H1 (cell line): Measurements from ENCODE around the gene PRCD. TPM values are rescaled to one million over a fixed set of nuclear protein-coding genes. Genes with fewer than 3 reads are reported as not detected.

ENCODE experiments used
- CTCF ChIP-seq, 3 experiments: IDR thresholded peaks; 1 replicate in 2 of 3; 2 replicates in 1 of 3; pipeline versions ENCODE4 v1.5.1 to v1.6.1; 2011; ENCODE audit warnings: low read length in 3 of 3, mild to moderate bottlenecking in 3 of 3, inconsistent platforms in 2 of 3, low read depth in 1 of 3, moderate library complexity in 1 of 3; ENCODE audit not compliant: insufficient read depth in 1 of 3; ENCODE audit errors: control extremely low read depth in 1 of 3
- NANOG ChIP-seq: IDR thresholded peaks from 2 replicates; pipeline ENCODE4 v1.6.1; 2011; ENCODE audit warnings: low read length, low read depth, mild to moderate bottlenecking, inconsistent platforms; ENCODE audit not compliant: insufficient read depth, poor library complexity, severe bottlenecking
- polyA plus RNA-seq, 7 experiments: library from polyadenylated mRNA; depleted of rRNA in 3 of 7; stranded (reverse) in 5 of 7; unstranded in 2 of 7; fragments of >200 nt in 5 of 7; fragments of 200-250 nt in 2 of 7; gene quantifications; 1 replicate in 5 of 7; 2 replicates in 1 of 7; 4 replicates in 1 of 7; pipeline versions ENCODE4 v1.2.1 to v1.2.3, GENCODE V29; 2011 to 2013; ENCODE audit warnings: missing spikeins in 2 of 7, mixed read lengths in 2 of 7
- total RNA-seq: library from RNA; stranded (reverse); fragmentation: NEBNext Ultra II Directional; extraction: Animal tissue kit (Norgen Biotek cat#: 25700); gene quantifications from 2 replicates; pipeline ENCODE4 v1.2.1, GENCODE V29; 2021

The PRCD gene
- total and polyA plus RNA-seq, 2 of the 8 experiments (the other 6 are each of a cell fraction or from before 2014, with no cell fraction given) = 0.77 to 2.1 TPM

GRCh38 chr17:76582660-76583059 is 42.8 kb downstream of the PRCD start (continued):
- TF ChIP-seq CTCF (IDR thresholded peaks at IDR 0.05; ENCODE audit: control extremely low read depth in 1 of 3, insufficient read depth in 1 of 3, low read depth in 1 of 3, low read length in 3 of 3) = no peak
- no peak for TF ChIP-seq NANOG
